ENCODE results near the gene KCNIP4. TPM values are rescaled to one million over a fixed set of nuclear protein-coding genes. Genes with fewer than 3 reads are reported as not detected.

KCNIP4 gene
- total RNA-seq, 4 donors from 2014 or later, result 0.19 to 0.50 (median 0.34) TPM; not detected in 1

- Histone ChIP-seq H3K27ac (replicated peaks in 1 of 4) (no peak overlapping the region), H3K36me3 (peaks cover 45 to 94% (median 65%) of the 10 kb centered on the region in 4 donors), H3K27me3 (no peaks in the 10 kb centered on the region), H3K4me3 (no peak overlapping the region), H3K4me1 (no peaks in the 10 kb centered on the region), H3K9me3 (peaks cover 0 to 24% (median 16%) of the 10 kb centered on the region in 4 donors)
- 96% methylated on average over 6 of the region's 6 CpGs for WGBS
- intact Hi-C loops (cut with DNase I), result no loop called here
- TF ChIP-seq CTCF (IDR thresholded peaks at IDR 0.05), result no peak
- no peak for TF ChIP-seq POLR2A (IDR thresholded peaks at IDR 0.05; ENCODE audit: low read depth)
- no peak for TF ChIP-seq EP300 (IDR thresholded peaks at IDR 0.05)
- no peak for TF ChIP-seq POLR2AphosphoS5 (IDR thresholded peaks at IDR 0.05)
- no peak for DNase-seq (ENCODE audit: extremely low spot score)
Observed at GRCh38 chr4:20724915-20725314, 1223.7 kb downstream of the KCNIP4 start.

DNA sequence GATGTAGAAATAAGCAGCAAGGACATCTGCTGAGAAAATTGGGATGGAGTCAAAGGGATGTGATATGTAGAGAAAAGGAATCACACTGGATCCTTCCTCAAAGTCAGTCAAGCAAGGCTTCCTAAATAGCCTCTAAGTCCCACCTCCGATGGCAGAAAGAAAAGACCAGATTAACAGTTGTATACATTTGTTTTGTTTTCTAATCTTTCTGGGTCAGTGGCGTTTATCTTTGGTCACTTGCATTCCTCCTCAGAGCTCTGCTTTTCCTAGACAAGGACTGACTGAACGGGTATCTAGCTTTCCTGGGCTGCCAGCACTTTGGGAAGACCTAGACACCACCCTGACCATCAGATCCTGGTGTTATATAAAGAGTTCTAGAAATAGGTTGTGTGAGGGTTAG is 1225.1 kb downstream of the KCNIP4 start:
- H3K27me3 ChIP-seq, result no peaks in the 10 kb centered on the region
- peaks cover 0 to 24% (median 16%) of the 10 kb centered on the region in 4 donors for H3K9me3 ChIP-seq
- WGBS, result 95% methylated on average over 3 of the region's 3 CpGs
- DNase-seq (ENCODE audit: extremely low spot score), result no peak
- peaks cover 46 to 94% (median 69%) of the 10 kb centered on the region in 4 donors for H3K36me3 ChIP-seq
- no peaks in the 10 kb centered on the region for H3K4me1 ChIP-seq
- H3K27ac ChIP-seq (replicated peaks in 1 of 4), result no peak overlapping the region
- no peak overlapping the region for H3K4me3 ChIP-seq
- TF ChIP-seq EP300 (IDR thresholded peaks at IDR 0.05) (no peak), POLR2AphosphoS5 (IDR thresholded peaks at IDR 0.05) (no peak), CTCF (IDR thresholded peaks at IDR 0.05) (no peak), POLR2A (IDR thresholded peaks at IDR 0.05; ENCODE audit: low read depth) (no peak)
- intact Hi-C loops (cut with DNase I), result no loop called here

DNA sequence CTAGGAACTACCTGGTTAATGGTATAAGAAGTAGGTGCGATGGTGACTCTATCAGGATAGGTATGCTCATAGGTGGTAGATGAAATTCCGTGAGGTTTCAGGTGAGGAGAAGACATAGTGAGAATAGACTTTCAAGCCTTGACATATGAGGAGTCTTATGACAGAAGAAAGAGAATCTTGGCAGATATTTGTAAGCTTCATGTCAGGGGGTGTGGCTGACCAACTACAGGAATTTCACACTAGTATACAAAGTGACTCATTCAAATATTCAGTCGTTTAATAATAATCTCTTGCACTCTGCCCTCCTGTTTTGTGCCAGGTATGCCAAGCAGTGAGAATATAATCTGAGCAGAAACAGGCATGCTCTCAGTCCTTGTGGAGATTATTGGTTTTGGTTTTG is 1225.6 kb downstream of the KCNIP4 start:
- intact Hi-C loops (cut with DNase I), result no loop called here
- no peak overlapping the region for H3K27ac ChIP-seq (replicated peaks in 1 of 4)
- H3K4me3 ChIP-seq, result no peak overlapping the region
- 94% methylated on average over 3 of the region's 3 CpGs for WGBS
- no peaks in the 10 kb centered on the region for H3K4me1 ChIP-seq
- no peaks in the 10 kb centered on the region for H3K27me3 ChIP-seq
- no peak for TF ChIP-seq POLR2A (IDR thresholded peaks at IDR 0.05; ENCODE audit: low read depth)
- no peak for TF ChIP-seq POLR2AphosphoS5 (IDR thresholded peaks at IDR 0.05)
- TF ChIP-seq EP300 (IDR thresholded peaks at IDR 0.05), result no peak
- TF ChIP-seq CTCF (IDR thresholded peaks at IDR 0.05), result no peak
- no peak for DNase-seq (ENCODE audit: extremely low spot score)
- H3K36me3 ChIP-seq, result peaks cover 47 to 94% (median 69%) of the 10 kb centered on the region in 4 donors
- H3K9me3 ChIP-seq, result peaks cover 0 to 24% (median 16%) of the 10 kb centered on the region in 4 donors

GRCh38 chr4:20711335-20711734 is 1237.2 kb downstream of the KCNIP4 start:
- H3K36me3 ChIP-seq, result peaks cover 21 to 75% (median 59%) of the 10 kb centered on the region in 4 donors
- H3K4me1 ChIP-seq, result no peaks in the 10 kb centered on the region
- no peak for DNase-seq (ENCODE audit: extremely low spot score)
- intact Hi-C loops (cut with DNase I), result no loop called here
- no peak overlapping the region for H3K27ac ChIP-seq (replicated peaks in 1 of 4)
- no peak overlapping the region for H3K4me3 ChIP-seq
- no peaks in the 10 kb centered on the region for H3K27me3 ChIP-seq
- no peaks in the 10 kb centered on the region for H3K9me3 ChIP-seq
- WGBS, result 93% methylated on average over 2 of the region's 2 CpGs
- TF ChIP-seq POLR2AphosphoS5 (IDR thresholded peaks at IDR 0.05) (no peak), CTCF (IDR thresholded peaks at IDR 0.05) (no peak), POLR2A (IDR thresholded peaks at IDR 0.05; ENCODE audit: low read depth) (no peak), EP300 (IDR thresholded peaks at IDR 0.05) (no peak)

All from esophagus muscularis mucosa (tissue), 4 donors.